Measurements from ENCODE around the gene CCDC61. TPM values are rescaled to one million over a fixed set of nuclear protein-coding genes. Genes with fewer than 3 reads are reported as not detected.

Gene CCDC61
- total RNA-seq, 1 experiment from 2014 or later: 24.8 TPM

DNA sequence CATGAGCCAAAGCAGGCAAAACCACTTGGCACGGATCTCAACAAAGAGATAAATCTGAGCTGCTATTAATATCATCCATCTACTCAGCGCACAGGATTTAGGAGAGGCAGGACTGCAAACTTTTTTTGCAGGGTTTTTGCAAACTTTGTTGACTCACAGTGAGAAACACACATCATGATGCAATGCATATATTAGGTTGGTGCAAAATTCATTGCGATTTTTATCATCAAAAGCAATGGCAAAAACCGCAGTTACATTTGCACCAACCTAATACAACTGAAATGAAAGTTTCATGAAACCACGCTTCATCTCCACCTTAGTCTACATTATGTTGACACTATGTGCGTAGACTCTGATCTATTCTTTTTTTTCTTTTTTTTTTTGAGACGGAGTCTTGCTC is 17.1 kb upstream of the CCDC61 start:
- Histone ChIP-seq H3K36me3 (ENCODE audit: low read depth) (no peaks in the 10 kb centered on the region), H3K4me2 (no peak overlapping the region), H3K4me1 (replicated peaks; ENCODE audit: insufficient read depth) (no peaks in the 10 kb centered on the region), H2AFZ (no peak overlapping the region), H3K79me2 (ENCODE audit: low read depth) (no peaks in the 10 kb centered on the region), H3K9me3 (ENCODE audit: insufficient read depth, low read depth) (no peaks in the 10 kb centered on the region), H3K4me3 (no peak overlapping the region), H3F3A (ENCODE audit: insufficient read depth, low read depth) (peaks cover 21% of the 10 kb centered on the region), H3K9me2 (ENCODE audit: insufficient read depth) (no peaks in the 10 kb centered on the region), H4K20me1 (ENCODE audit: insufficient read depth) (no peaks in the 10 kb centered on the region), H3K27ac (no peak overlapping the region), H3K27me3 (ENCODE audit: insufficient read depth, low read depth) (peaks cover 57% of the 10 kb centered on the region)
- intact Hi-C loops (cut with micrococcal nuclease; ENCODE audit: unreplicated experiment): no loop called here
- POLR2A ChIA-PET (ENCODE audit: unreplicated experiment): no interaction called here
- BruUV-seq (replicated peaks): no TSS peak
- TF ChIP-seq, protein P1, sequence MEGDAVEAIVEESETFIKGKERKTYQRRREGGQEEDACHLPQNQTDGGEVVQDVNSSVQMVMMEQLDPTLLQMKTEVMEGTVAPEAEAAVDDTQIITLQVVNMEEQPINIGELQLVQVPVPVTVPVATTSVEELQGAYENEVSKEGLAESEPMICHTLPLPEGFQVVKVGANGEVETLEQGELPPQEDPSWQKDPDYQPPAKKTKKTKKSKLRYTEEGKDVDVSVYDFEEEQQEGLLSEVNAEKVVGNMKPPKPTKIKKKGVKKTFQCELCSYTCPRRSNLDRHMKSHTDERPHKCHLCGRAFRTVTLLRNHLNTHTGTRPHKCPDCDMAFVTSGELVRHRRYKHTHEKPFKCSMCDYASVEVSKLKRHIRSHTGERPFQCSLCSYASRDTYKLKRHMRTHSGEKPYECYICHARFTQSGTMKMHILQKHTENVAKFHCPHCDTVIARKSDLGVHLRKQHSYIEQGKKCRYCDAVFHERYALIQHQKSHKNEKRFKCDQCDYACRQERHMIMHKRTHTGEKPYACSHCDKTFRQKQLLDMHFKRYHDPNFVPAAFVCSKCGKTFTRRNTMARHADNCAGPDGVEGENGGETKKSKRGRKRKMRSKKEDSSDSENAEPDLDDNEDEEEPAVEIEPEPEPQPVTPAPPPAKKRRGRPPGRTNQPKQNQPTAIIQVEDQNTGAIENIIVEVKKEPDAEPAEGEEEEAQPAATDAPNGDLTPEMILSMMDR (conservative IDR thresholded peaks at IDR 0.05): no peak
- no peak for TF ChIP-seq EZH2 (IDR thresholded peaks at IDR 0.05; ENCODE audit: low read depth)
- CTCF ChIA-PET: no interaction called here
- DNase-seq: no peak

DNA sequence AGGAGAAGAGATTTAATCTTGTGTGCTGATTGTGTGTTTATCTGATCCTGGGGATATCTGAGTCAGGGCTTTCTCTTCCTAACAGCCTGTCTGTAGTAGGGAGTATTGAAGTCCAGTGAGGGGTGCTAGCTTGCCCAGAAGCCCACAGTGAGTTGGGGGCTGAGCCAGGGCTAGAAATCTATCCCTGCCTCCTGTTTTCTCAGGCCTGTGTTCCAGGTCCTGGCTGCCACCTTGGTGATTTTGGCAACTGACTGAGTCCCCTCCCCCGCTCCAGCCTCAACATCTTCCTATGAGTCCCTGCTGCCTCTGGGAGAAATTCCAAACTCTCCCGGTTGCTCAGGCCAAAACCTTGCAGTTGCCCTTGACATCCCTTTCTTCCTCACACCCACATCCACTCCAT is 13.9 kb upstream of the CCDC61 start:
- no peaks in the 10 kb centered on the region for H3K79me2 ChIP-seq (ENCODE audit: low read depth)
- H3K27me3 ChIP-seq (ENCODE audit: insufficient read depth, low read depth): peaks cover 32% of the 10 kb centered on the region
- TF ChIP-seq, protein P1 (conservative IDR thresholded peaks at IDR 0.05): no peak
- no peak for TF ChIP-seq EZH2 (IDR thresholded peaks at IDR 0.05; ENCODE audit: low read depth)
- no peak overlapping the region for H2AFZ ChIP-seq
- intact Hi-C loops (cut with micrococcal nuclease; ENCODE audit: unreplicated experiment): no loop called here
- H3K36me3 ChIP-seq (ENCODE audit: low read depth): no peaks in the 10 kb centered on the region
- ChIA-PET POLR2A (ENCODE audit: unreplicated experiment) (no interaction called here), CTCF (no interaction called here)
- peaks cover 9% of the 10 kb centered on the region for H3F3A ChIP-seq (ENCODE audit: insufficient read depth, low read depth)
- no peaks in the 10 kb centered on the region for H3K4me1 ChIP-seq (replicated peaks; ENCODE audit: insufficient read depth)
- no peak overlapping the region for H3K4me2 ChIP-seq
- H3K4me3 ChIP-seq: no peak overlapping the region
- BruUV-seq (replicated peaks): no TSS peak
- H3K9me3 ChIP-seq (ENCODE audit: insufficient read depth, low read depth): no peaks in the 10 kb centered on the region
- H4K20me1 ChIP-seq (ENCODE audit: insufficient read depth): no peaks in the 10 kb centered on the region
- no peaks in the 10 kb centered on the region for H3K9me2 ChIP-seq (ENCODE audit: insufficient read depth)
- DNase-seq: no peak
- no peak overlapping the region for H3K27ac ChIP-seq

DNA sequence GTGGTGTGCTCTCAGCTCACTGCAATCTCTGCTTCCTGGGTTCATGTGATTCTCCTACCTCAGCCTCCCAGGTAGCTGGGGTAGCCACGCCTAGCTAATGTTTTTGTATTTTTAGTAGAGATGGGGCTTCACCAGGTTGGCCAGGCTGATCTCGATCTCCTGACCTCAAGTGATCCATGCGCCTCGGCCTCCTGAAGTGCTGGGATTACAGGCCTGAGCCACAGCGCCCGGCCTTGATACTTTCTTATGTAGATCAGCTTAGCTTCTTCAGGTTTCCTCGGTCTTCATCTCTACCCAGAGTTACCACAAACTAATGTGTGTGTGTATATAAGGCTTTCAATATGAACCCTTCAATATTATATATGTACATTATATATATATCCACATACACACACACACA is 9.9 kb upstream of the CCDC61 start:
- Histone ChIP-seq H3K79me2 (ENCODE audit: low read depth) (no peaks in the 10 kb centered on the region), H3K4me2 (no peak overlapping the region), H2AFZ (no peak overlapping the region), H3F3A (ENCODE audit: insufficient read depth, low read depth) (no peaks in the 10 kb centered on the region), H3K27ac (no peak overlapping the region), H3K9me3 (ENCODE audit: insufficient read depth, low read depth) (no peaks in the 10 kb centered on the region), H3K9me2 (ENCODE audit: insufficient read depth) (no peaks in the 10 kb centered on the region), H3K27me3 (ENCODE audit: insufficient read depth, low read depth) (peaks cover 19% of the 10 kb centered on the region; the same call in 1 of the 2 replicates), H4K20me1 (ENCODE audit: insufficient read depth) (no peaks in the 10 kb centered on the region), H3K4me3 (no peak overlapping the region), H3K4me1 (replicated peaks; ENCODE audit: insufficient read depth) (no peaks in the 10 kb centered on the region), H3K36me3 (ENCODE audit: low read depth) (no peaks in the 10 kb centered on the region)
- TF ChIP-seq, protein P1 (conservative IDR thresholded peaks at IDR 0.05): no peak
- no peak for TF ChIP-seq EZH2 (IDR thresholded peaks at IDR 0.05; ENCODE audit: low read depth)
- DNase-seq: no peak
- no TSS peak for BruUV-seq (replicated peaks)
- intact Hi-C loops (cut with micrococcal nuclease; ENCODE audit: unreplicated experiment): no loop called here
- POLR2A ChIA-PET (ENCODE audit: unreplicated experiment): no interaction called here
- CTCF ChIA-PET: no interaction called here

Data from PC-9 (cell line).